ENCODE data around the gene MCC.
"Not testable (repeated sequence)": the region's sequence is repeated elsewhere in the genome, so short reads cannot be mapped to it uniquely, and the experiment has no call there.

The MCC gene

DNA sequence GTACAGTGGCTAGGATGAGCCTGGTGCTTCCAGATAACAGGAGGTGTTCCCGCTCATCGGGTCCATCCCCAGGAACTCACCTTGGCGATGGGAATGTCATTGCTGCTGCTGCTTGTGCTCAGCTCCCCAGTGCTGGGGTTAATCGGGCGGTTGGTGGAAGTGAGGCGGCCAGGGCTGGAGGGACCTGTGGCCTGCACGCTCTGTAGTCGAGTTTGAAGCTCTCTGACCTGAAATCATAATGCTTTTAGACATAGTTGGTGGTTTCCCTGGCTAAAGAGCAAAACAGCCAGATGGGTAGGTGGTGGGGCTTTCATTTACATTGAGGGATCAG is 403.2 kb downstream of the MCC start:
- DNase-seq (ENCODE audit: low read depth), result no peak
- H3K4me3 ChIP-seq (ENCODE audit: low read depth, low read length), result no peak overlapping the region
- in situ Hi-C loops (cut with HindIII; ENCODE audit: low sequenced_read_pairs), result no loop called here
- no peak for TF ChIP-seq CTCF (IDR thresholded peaks at IDR 0.05; ENCODE audit: low read depth, low read length, missing control alignments)

DNA sequence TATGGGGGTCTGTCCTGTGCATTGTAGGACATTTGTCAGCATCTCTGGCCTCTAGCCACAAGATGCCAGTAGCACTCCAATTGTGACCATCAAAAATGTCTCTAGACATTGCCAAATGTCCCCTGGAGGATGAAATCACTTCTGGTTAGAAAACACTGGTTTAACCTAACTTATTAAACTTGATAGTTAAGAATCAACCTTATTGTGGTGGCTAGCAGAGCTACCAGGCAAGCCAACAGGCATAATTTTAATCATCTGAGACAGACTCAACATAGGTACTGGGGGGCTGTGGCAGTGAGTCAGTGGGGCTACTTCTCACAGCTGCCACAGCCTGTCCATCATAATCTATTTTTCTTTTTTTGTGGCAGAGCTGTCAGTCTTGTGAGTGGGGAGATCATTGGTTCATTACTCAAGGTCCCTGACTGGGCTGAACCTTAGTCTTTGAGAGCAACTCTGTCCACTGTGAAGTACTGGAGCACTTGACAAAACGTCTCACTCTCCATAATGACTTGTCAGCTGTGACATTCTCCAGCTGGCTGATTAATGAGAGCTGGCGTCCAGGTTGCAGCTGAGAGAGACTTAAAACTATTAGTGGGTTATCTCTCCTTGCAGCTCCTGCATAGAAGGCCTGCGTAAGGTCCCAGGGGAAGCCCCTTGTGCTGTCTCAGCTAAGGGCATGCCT is 403.7 kb downstream of the MCC start:
- no peak for TF ChIP-seq CTCF (IDR thresholded peaks at IDR 0.05; ENCODE audit: low read depth, low read length, missing control alignments)
- in situ Hi-C loops (cut with HindIII; ENCODE audit: low sequenced_read_pairs), result no loop called here
- DNase-seq (ENCODE audit: low read depth), result no peak
- no peak overlapping the region for H3K4me3 ChIP-seq (ENCODE audit: low read depth, low read length)

- no peak overlapping the region for H3K4me3 ChIP-seq (ENCODE audit: low read depth, low read length)
- in situ Hi-C loops (cut with HindIII; ENCODE audit: low sequenced_read_pairs), result no loop called here
- DNase-seq (ENCODE audit: low read depth), result no peak
- no peak for TF ChIP-seq CTCF (IDR thresholded peaks at IDR 0.05; ENCODE audit: low read depth, low read length, missing control alignments)
Measured at GRCh38 chr5:113083481-113083880, 404.8 kb downstream of the MCC start.

DNA sequence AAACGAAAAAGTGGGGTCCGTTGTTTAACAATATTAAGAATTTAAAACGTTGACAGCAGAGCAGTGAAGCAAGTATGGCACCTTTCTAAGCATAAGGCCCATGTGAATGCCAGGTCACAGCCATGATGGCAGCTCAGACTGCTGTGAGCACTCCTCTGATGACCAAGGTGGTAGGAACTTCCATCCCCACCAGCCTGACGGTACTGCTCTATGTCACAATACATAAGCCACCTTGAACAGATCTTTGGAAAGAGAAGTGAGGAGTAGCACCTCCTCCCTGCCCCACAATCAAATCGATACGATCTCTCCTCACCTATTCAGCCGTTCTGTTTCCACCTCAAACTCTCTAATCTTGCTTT is 405.7 kb downstream of the MCC start:
- DNase-seq (ENCODE audit: low read depth), result no peak
- no peak overlapping the region for H3K4me3 ChIP-seq (ENCODE audit: low read depth, low read length)
- in situ Hi-C loops (cut with HindIII; ENCODE audit: low sequenced_read_pairs), result no loop called here
- TF ChIP-seq CTCF (IDR thresholded peaks at IDR 0.05; ENCODE audit: low read depth, low read length, missing control alignments), result no peak

- TF ChIP-seq CTCF (IDR thresholded peaks at IDR 0.05; ENCODE audit: low read depth, low read length, missing control alignments), result no peak
- DNase-seq (ENCODE audit: low read depth), result peak; percentile 50
- no peak overlapping the region for H3K4me3 ChIP-seq (ENCODE audit: low read depth, low read length)
- in situ Hi-C loops (cut with HindIII; ENCODE audit: low sequenced_read_pairs), result no loop called here
Measured at GRCh38 chr5:113081881-113082546, 406.2 kb downstream of the MCC start.

DNA sequence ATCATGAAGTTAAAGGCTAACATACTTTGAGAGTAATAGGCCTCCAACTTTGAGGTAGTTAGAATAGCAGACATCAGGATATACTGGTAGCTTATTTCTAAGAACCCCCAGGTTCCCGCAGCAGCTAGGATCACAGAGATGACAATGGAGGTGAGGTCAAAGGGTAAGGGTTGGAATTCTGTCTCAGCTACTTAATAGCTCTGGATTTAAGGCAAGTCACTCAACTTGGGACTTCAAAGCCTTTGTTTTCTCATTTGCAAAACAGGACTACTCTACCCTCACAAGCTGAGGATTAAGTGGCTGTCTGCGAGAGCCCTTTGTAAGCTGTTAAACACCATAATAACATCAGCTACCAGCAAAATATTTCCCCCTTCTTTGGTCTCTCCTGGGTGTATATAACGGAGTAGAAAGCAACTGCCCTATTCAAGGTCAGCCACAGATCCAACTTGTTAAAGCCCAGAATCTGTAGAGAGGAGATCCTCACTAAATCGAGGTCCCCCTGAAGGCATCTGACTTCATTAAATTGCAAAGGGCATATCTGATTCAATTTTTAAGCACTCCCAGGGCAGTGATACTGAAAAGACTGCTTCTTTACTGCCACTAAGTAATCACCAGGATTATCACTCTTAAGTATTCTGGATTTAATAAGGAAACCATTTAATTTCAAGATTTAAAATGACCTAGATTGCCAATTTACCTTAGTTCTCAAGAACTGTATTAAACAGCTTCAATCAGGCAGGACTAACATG is 407.0 kb downstream of the MCC start:
- in situ Hi-C loops (cut with HindIII; ENCODE audit: low sequenced_read_pairs), result no loop called here
- TF ChIP-seq CTCF (IDR thresholded peaks at IDR 0.05; ENCODE audit: low read depth, low read length, missing control alignments), result no peak
- no peak overlapping the region for H3K4me3 ChIP-seq (ENCODE audit: low read depth, low read length)

GRCh38 chr5:113076649-113077048 is 411.6 kb downstream of the MCC start:
- in situ Hi-C loops (cut with HindIII; ENCODE audit: low sequenced_read_pairs); H3K4me3 ChIP-seq (ENCODE audit: low read depth, low read length); DNase-seq (ENCODE audit: low read depth): not testable (repeated sequence)

More for the DNA sequence above, 407.0 kb downstream of the MCC start:
- DNase-seq (ENCODE audit: low read depth), result no peak

Measured in astrocyte of the cerebellum (primary cell).